Transverse colon (tissue), 4 donors: ENCODE data around the gene PDE4B. TPM values are rescaled to one million over a fixed set of nuclear protein-coding genes. Genes with fewer than 3 reads are reported as not detected.
"Not testable (repeated sequence)": the region's sequence is repeated elsewhere in the genome, so short reads cannot be mapped to it uniquely, and the experiment has no call there.

ENCODE experiments used
- DNase-seq: peaks from one replicate; pipeline ENCODE4 v3.0.0-alpha.2; 2019
- H3K27ac ChIP-seq, 4 donors: fragments of 200-600 bp; sonication (generic); 2 replicates each; pipeline ENCODE4 v1.5.1; 2016 to 2018; ENCODE audit warnings: inconsistent platforms in 4 of 4
- H3K27me3 ChIP-seq: fragments of 200-600 bp; sonication (generic); 2 replicates; pipeline ENCODE4 v1.5.1; 2017; ENCODE audit warnings: inconsistent platforms
- H3K36me3 ChIP-seq, 4 donors: fragments of 200-600 bp; sonication (generic); 2 replicates each; pipeline ENCODE4 v1.5.1; 2017 to 2019; ENCODE audit warnings: inconsistent platforms in 4 of 4
- H3K4me1 ChIP-seq, 4 donors: fragments of 200-600 bp; sonication (generic); 2 replicates each; pipeline ENCODE4 v1.5.1; 2017 to 2020; ENCODE audit warnings: inconsistent platforms in 4 of 4
- H3K4me3 ChIP-seq, 4 donors: fragments of 200-600 bp; sonication (generic); 1 replicate in 1 of 4; 2 replicates in 3 of 4; pipeline versions ENCODE4 v1.5.1 to v1.6.1; 2017 to 2019; ENCODE audit warnings: inconsistent platforms in 4 of 4
- H3K9me3 ChIP-seq, 2 donors: fragments of 200-600 bp; sonication (generic); 2 replicates each; pipeline ENCODE4 v1.5.1; 2017 to 2019; ENCODE audit warnings: inconsistent platforms in 2 of 2
- CTCF ChIP-seq, 5 experiments: fragments of 200-600 bp in 3 of 5; fragments of 450-650 bp in 2 of 5; sonication (generic) in 3 of 5; IDR thresholded peaks; 1 replicate in 2 of 5; 2 replicates in 3 of 5; pipeline ENCODE4 v1.5.1; 2016 to 2017; ENCODE audit warnings: antibody characterized with exemption in 5 of 5, inconsistent platforms in 3 of 5, mild to moderate bottlenecking in 2 of 5, moderate library complexity in 1 of 5
- EP300 ChIP-seq: sonication (generic); formaldehyde crosslinking; IDR thresholded peaks from one replicate; pipeline ENCODE4 v1.6.1; 2017; ENCODE audit warnings: antibody characterized with exemption, low read depth
- POLR2A ChIP-seq: fragments of 450-650 bp; IDR thresholded peaks from one replicate; pipeline ENCODE4 v1.6.1; 2016; ENCODE audit warnings: antibody characterized with exemption, mild to moderate bottlenecking, moderate library complexity
- POLR2AphosphoS5 ChIP-seq, 3 donors: sonication (generic); formaldehyde crosslinking; IDR thresholded peaks; one replicate each; pipeline ENCODE4 v1.6.1; 2016; ENCODE audit warnings: antibody characterized with exemption in 3 of 3
- WGBS, 2 donors: methylation state at CpG; one replicate each; pipeline ENCODE4 v1.1.5; 2018; ENCODE audit warnings: low coverage in 1 of 2; 5-methylcytosine and 5-hydroxymethylcytosine counted together
- in situ Hi-C, 4 donors: fragments of 200-750 bp; cut with MboI; loops; one replicate each; pipeline versions ENCODE4 v1.15.0 to v1.15.1; 2017; ENCODE audit warnings: low sequenced_read_pairs in 3 of 4, low pct_ligation_motif_present in 1 of 4, low pct_unique_long_range_greater_than_20kb in 1 of 4
- intact Hi-C: fragments of 100-400 bp; cut with DNase I; formaldehyde crosslinking; loops from one replicate; pipeline ENCODE4 v1.15.1; 2023; ENCODE audit warnings: low total_unique reads
- total RNA-seq, 4 donors: library from RNA; depleted of rRNA; stranded (reverse); fragments of >200 nt; gene quantifications; one replicate each; pipeline ENCODE4 v1.1.0, GENCODE V29; 2016

PDE4B gene
- total RNA-seq, 4 donors from 2014 or later = 4.5 to 14.8 (median 6.5) TPM

- in situ Hi-C loops = loop anchor here in 3 of 4 donors (5.0 to 25.0 kb wide), 4 partner anchors 279 to 726 kb away; no protein-coding TSS in a partner anchor
- DNase-seq = no peak
- Histone ChIP-seq H3K4me1 (peaks cover 0 to 25% (median 6%) of the 10 kb centered on the region in 4 donors), H3K9me3 (no peaks in the 10 kb centered on the region), H3K36me3 (no peaks in the 10 kb centered on the region), H3K27me3 (no peaks in the 10 kb centered on the region), H3K4me3 (no peak overlapping the region), H3K27ac (peak overlapping the region in 1 of 4 donors; percentile 1)
- 43 to 66% methylated on average over 3 to 6 of the region's 6 CpGs for WGBS, 2 donors
- no peak for TF ChIP-seq EP300
- intact Hi-C loops = loop anchor here (10.0 kb wide), 1 partner anchor 481 kb away; no protein-coding TSS in a partner anchor
Observed at GRCh38 chr1:65963156-65963888, 170.6 kb downstream of the PDE4B start.

DNA sequence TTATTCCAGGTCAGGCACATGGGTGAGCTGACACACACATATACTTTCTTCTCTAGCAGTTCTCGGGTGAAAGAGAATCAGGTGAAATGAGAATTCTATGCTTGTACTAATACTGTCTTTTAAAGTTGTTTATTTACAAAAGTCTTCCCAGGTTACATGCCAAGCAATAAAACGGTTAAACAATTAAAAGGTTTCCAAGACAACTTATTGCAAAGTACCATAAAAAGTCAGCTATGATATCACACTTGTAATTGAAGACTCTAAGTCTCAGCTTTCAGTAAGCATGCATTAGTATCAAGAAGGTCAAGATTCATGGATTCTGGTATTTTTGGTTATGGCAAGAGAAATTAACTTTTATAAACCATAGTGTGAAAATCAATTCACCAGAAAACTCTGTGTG, 171.4 kb downstream of the PDE4B start:
- Histone ChIP-seq H3K9me3 (no peaks in the 10 kb centered on the region), H3K4me3 (no peak overlapping the region), H3K4me1 (peaks cover 0 to 25% (median 6%) of the 10 kb centered on the region in 4 donors), H3K27ac (peak overlapping the region in 1 of 4 donors; percentile 1), H3K27me3 (no peaks in the 10 kb centered on the region), H3K36me3 (no peaks in the 10 kb centered on the region)
- in situ Hi-C loops (loop anchor here in 3 of 4 donors (5.0 to 25.0 kb wide), 4 partner anchors 278 to 727 kb away; no protein-coding TSS in a partner anchor), intact Hi-C loops (loop anchor here (10.0 kb wide), 1 partner anchor 481 kb away; no protein-coding TSS in a partner anchor)
- TF ChIP-seq POLR2A = no peak
- DNase-seq = no peak
- 30 to 37% methylated on average over 2 of the region's 2 CpGs for WGBS, 2 donors

DNA sequence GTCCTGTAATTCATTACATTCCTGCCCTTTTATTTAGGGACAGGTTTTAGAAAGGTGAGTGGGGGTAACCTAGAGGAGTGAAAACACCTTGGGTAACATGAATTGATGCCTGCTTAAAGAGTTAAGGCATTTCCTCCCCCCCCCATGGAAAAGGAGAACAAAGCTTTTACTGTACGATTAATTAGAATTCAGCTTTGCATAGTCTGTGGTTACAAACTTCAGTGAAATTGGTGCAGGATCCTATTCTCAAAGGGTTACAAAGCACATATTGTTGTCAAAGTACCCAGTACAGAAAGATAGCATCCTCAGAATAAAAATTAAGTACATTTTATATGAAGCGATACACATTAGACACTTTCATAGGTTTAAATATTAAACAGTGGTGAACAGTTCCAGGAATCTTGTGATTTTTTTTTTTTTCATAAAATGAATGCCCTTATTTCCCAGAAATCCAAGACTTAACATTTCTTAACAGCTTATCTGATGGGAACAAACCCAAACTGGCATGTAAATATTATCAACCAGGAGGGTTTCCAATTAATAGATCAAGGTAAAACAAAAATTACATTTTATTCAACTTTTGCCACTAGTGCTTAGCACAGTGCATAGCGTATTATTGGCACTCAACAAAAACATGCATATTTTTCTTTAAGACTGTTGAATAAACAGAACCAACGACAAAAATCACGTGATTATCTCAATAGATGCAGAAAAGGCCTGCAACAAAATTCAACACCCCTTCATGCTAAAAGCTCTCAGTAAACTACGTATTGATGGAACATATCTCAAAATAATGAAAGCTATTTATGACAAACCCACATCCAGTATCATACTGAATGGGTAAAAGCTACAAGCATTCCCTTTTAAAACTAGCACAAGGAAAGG, 172.7 kb downstream of the PDE4B start:
- in situ Hi-C loops = loop anchor here in 3 of 4 donors (10.0 to 25.0 kb wide), 3 partner anchors 479 to 728 kb away; no protein-coding TSS in a partner anchor
- 40 to 58% methylated on average over 6 of the region's 6 CpGs for WGBS, 2 donors
- intact Hi-C loops = loop anchor here (10.0 kb wide), 1 partner anchor 479 kb away; no protein-coding TSS in a partner anchor
- peaks cover 0 to 19% (median 6%) of the 10 kb centered on the region in 4 donors for H3K4me1 ChIP-seq
- H3K9me3 ChIP-seq = no peaks in the 10 kb centered on the region
- no peaks in the 10 kb centered on the region for H3K27me3 ChIP-seq
- no peak overlapping the region for H3K27ac ChIP-seq
- H3K4me3 ChIP-seq = no peak overlapping the region
- no peak for TF ChIP-seq CTCF (IDR thresholded peaks at IDR 0.05)
- TF ChIP-seq EP300 = no peak
- TF ChIP-seq POLR2A = no peak
- TF ChIP-seq POLR2AphosphoS5 (IDR thresholded peaks at IDR 0.05) = no peak
- no peak for DNase-seq
- H3K36me3 ChIP-seq = no peaks in the 10 kb centered on the region

GRCh38 chr1:65967492-65967891, 174.8 kb downstream of the PDE4B start:
- in situ Hi-C loops (loop anchor here in 3 of 4 donors (10.0 to 25.0 kb wide), 3 partner anchors 477 to 730 kb away; no protein-coding TSS in a partner anchor), intact Hi-C loops (loop anchor here (10.0 kb wide), 1 partner anchor 477 kb away; no protein-coding TSS in a partner anchor)
- 90 to 96% methylated on average over 4 of the region's 4 CpGs for WGBS, 2 donors
- not testable (repeated sequence) for DNase-seq, H3K27me3 ChIP-seq, H3K9me3 ChIP-seq, H3K4me3 ChIP-seq, H3K27ac ChIP-seq, H3K36me3 ChIP-seq
- H3K4me1 ChIP-seq = peaks cover 0 to 19% (median 6%) of the 10 kb centered on the region in 4 donors

DNA sequence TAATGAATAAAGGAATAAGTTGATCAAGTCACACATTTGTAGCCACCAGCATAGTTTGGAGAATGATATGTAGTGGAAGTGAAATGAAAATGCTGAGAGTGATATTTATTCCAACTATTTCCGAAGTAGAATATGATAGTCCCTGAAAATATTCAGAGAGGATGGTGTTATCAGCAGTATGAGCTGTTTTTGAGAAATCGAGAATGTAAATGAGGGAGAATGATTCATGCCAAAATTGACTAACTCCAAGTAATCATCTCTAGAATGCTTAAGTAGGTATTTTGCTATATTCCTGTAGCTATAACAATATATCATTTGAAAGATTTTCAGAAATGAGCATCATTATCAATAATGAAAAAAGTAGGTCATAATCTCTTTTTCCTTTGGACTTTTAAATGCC, 178.9 kb downstream of the PDE4B start:
- no peak for DNase-seq
- Histone ChIP-seq H3K27me3 (no peaks in the 10 kb centered on the region), H3K27ac (no peak overlapping the region), H3K9me3 (peaks cover 6 to 13% of the 10 kb centered on the region in 2 donors), H3K4me1 (no peaks in the 10 kb centered on the region), H3K4me3 (no peak overlapping the region), H3K36me3 (no peaks in the 10 kb centered on the region)
- no peak for TF ChIP-seq CTCF (IDR thresholded peaks at IDR 0.05)
- in situ Hi-C loops = loop anchor here in 2 of 4 donors (25.0 kb wide), 2 partner anchors 491 to 734 kb away; no protein-coding TSS in a partner anchor
- intact Hi-C loops = no loop called here
- 78 to 88% methylated on average over 2 of the region's 2 CpGs for WGBS, 2 donors
